Smooth muscle cell (in vitro differentiated cells): ENCODE results near the gene DARS2. TPM values are rescaled to one million over a fixed set of nuclear protein-coding genes. Genes with fewer than 3 reads are reported as not detected.

Experiments
- DNase-seq: peaks from one replicate; lab custom pipeline; 2025; ENCODE audit not compliant: unreplicated experiment; lab: John Stamatoyannopoulos, UW
- H2AFZ ChIP-seq: fragments of 200-600 bp; sonication (generic); 2 replicates; pipeline ENCODE4 v1.6.0; 2016; ENCODE audit warnings: antibody characterized with exemption, low read depth, mild to moderate bottlenecking
- H3F3A ChIP-seq: fragments of 200-600 bp; sonication (generic); 2 replicates; pipeline ENCODE4 v1.6.0; 2017; ENCODE audit warnings: antibody characterized with exemption, low read depth
- H3K27ac ChIP-seq: fragments of 200-600 bp; sonication (generic); 2 replicates; pipeline ENCODE4 v1.5.1; 2016; ENCODE audit warnings: low read depth, mild to moderate bottlenecking
- H3K27me3 ChIP-seq: fragments of 200-600 bp; sonication (generic); 2 replicates; pipeline ENCODE4 v1.6.1; 2016; ENCODE audit warnings: low read depth, mild to moderate bottlenecking
- H3K36me3 ChIP-seq: fragments of 200-600 bp; sonication (generic); 2 replicates; pipeline ENCODE4 v1.5.1; 2016; ENCODE audit warnings: low read depth
- H3K4me1 ChIP-seq: fragments of 200-600 bp; sonication (generic); 2 replicates; pipeline ENCODE4 v1.5.1; 2016; ENCODE audit warnings: low read depth
- H3K4me2 ChIP-seq: fragments of 200-600 bp; sonication (generic); 2 replicates; pipeline ENCODE4 v1.6.0; 2016; ENCODE audit warnings: mild to moderate bottlenecking
- H3K4me3 ChIP-seq: fragments of 200-600 bp; sonication (generic); 2 replicates; pipeline ENCODE4 v1.5.1; 2016; ENCODE audit warnings: mild to moderate bottlenecking
- H3K79me2 ChIP-seq: fragments of 200-600 bp; sonication (generic); 2 replicates; pipeline ENCODE4 v1.6.0; 2016; ENCODE audit warnings: low read depth, mild to moderate bottlenecking
- H3K9ac ChIP-seq: fragments of 200-600 bp; sonication (generic); 2 replicates; pipeline ENCODE4 v1.6.0; 2016; ENCODE audit warnings: low read depth
- H3K9me3 ChIP-seq: fragments of 200-600 bp; sonication (generic); replicated peaks from 2 replicates; pipeline ENCODE4 v1.5.1; 2016; ENCODE audit warnings: low read depth
- H4K20me1 ChIP-seq: fragments of 200-600 bp; sonication (generic); 2 replicates; pipeline ENCODE4 v1.6.0; 2016; ENCODE audit warnings: low read depth
- WGBS: methylation state at CpG from one replicate; pipeline ENCODE4 v1.1.7; 2016; ENCODE audit warnings: low lambda C conversion rate; 5-methylcytosine and 5-hydroxymethylcytosine counted together
- polyA plus RNA-seq: library from polyadenylated mRNA; unstranded; fragments of >200 nt; fragmentation: Nextera tagmentation; extraction: Ambion mirVana; gene quantifications from 2 replicates; pipeline ENCODE4 v1.2.1, GENCODE V29; 2016
- total RNA-seq: library from RNA; depleted of rRNA; stranded (reverse); fragments of >200 nt; gene quantifications from 2 replicates; pipeline ENCODE4 v1.2.3, GENCODE V29; 2014
- TF ChIP-seq, protein P1 (sequence below): fragments of 200-600 bp; sonication (generic); IDR thresholded peaks from 2 replicates; pipeline ENCODE4 v1.5.1; 2017; ENCODE audit warnings: borderline replicate concordance, mild to moderate bottlenecking, antibody characterized with exemption; ENCODE audit not compliant: insufficient read depth, poor library complexity, severe bottlenecking

DARS2 gene
- total and polyA plus RNA-seq, 2 experiments from 2014 or later = 10.1 to 19.3 TPM

DNA sequence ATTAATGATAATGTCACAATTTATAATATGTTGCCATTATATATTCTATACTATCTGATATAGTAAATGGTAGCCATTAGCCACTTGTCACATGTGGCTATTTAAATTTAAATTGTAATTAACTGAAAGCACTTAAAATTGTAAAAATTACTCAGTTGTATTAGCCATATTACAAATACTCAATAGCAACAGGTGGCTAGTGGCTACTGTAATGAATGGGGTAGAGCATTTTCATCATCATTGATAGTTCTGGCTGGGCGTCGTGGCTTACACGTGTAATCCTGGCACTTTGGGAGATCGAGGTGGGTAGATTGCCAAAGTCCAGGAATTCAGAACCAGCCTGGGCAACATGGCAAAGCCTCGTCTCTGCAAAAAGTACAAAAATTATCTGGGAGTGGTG lies 60.2 kb downstream of the DARS2 start:
- Histone ChIP-seq H3K27me3 (no peaks in the 10 kb centered on the region), H3K9me3 (no peaks in the 10 kb centered on the region), H3F3A (no peaks in the 10 kb centered on the region), H3K4me1 (no peaks in the 10 kb centered on the region), H3K79me2 (no peaks in the 10 kb centered on the region), H2AFZ (no peak overlapping the region), H3K4me2 (no peak overlapping the region), H3K36me3 (peaks cover 9% of the 10 kb centered on the region), H3K4me3 (no peak overlapping the region), H3K9ac (no peak overlapping the region), H3K27ac (no peak overlapping the region), H4K20me1 (peaks cover 3% of the 10 kb centered on the region)
- no peak for DNase-seq
- TF ChIP-seq, protein P1, sequence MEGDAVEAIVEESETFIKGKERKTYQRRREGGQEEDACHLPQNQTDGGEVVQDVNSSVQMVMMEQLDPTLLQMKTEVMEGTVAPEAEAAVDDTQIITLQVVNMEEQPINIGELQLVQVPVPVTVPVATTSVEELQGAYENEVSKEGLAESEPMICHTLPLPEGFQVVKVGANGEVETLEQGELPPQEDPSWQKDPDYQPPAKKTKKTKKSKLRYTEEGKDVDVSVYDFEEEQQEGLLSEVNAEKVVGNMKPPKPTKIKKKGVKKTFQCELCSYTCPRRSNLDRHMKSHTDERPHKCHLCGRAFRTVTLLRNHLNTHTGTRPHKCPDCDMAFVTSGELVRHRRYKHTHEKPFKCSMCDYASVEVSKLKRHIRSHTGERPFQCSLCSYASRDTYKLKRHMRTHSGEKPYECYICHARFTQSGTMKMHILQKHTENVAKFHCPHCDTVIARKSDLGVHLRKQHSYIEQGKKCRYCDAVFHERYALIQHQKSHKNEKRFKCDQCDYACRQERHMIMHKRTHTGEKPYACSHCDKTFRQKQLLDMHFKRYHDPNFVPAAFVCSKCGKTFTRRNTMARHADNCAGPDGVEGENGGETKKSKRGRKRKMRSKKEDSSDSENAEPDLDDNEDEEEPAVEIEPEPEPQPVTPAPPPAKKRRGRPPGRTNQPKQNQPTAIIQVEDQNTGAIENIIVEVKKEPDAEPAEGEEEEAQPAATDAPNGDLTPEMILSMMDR = no peak
- WGBS = 97% methylated on average over 5 of the region's 5 CpGs

DNA sequence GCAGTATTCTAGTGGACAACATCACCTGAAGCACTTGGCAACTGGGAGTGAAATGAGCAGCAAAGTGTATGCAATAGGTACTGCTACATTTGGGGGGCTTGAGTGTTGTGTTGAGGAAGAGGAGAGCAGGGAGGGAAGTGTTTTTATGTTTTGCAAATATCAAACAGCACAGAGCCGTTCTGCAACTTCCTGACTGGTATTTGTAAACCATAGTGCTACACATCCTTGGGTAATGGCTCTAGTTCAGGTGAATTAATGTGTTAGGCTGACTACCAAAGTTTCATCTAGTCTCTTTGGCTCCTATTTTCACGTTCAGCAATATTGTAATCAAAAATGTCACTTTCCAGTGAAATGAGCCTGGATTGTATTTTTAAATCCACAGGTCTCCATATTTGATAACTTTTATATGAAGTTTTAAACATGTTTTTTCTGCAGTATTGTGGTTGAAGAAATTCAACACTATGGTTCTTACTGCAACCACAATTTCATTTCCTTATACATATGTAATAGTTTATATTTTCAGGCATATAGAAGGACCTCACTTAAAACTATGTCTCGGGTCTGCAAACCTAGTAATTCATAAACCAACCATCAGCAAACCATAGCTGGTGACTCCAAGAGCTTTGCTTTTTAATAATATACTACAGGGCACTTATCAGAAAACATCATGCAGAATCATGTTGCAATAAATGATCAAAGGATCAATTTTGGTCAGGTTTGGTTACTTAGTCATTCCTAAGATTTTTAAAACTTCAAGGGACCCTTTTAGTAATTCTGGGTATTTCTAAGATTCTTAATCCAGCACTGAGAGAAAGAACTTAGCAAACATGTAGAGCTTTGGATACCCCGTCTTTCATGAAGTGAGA lies 62.5 kb downstream of the DARS2 start:
- no peak overlapping the region for H3K27ac ChIP-seq
- no peaks in the 10 kb centered on the region for H3K4me1 ChIP-seq
- H3K4me2 ChIP-seq = no peak overlapping the region
- H3K79me2 ChIP-seq = no peaks in the 10 kb centered on the region
- no peak for DNase-seq
- no peaks in the 10 kb centered on the region for H3K9me3 ChIP-seq
- H2AFZ ChIP-seq = no peak overlapping the region
- H4K20me1 ChIP-seq = peaks cover 7% of the 10 kb centered on the region
- H3K27me3 ChIP-seq = no peaks in the 10 kb centered on the region
- 95% methylated on average over 4 of the region's 4 CpGs for WGBS
- peaks cover 9% of the 10 kb centered on the region for H3K36me3 ChIP-seq
- TF ChIP-seq, protein P1 = no peak
- no peak overlapping the region for H3K4me3 ChIP-seq
- no peak overlapping the region for H3K9ac ChIP-seq
- H3F3A ChIP-seq = no peaks in the 10 kb centered on the region

DNA sequence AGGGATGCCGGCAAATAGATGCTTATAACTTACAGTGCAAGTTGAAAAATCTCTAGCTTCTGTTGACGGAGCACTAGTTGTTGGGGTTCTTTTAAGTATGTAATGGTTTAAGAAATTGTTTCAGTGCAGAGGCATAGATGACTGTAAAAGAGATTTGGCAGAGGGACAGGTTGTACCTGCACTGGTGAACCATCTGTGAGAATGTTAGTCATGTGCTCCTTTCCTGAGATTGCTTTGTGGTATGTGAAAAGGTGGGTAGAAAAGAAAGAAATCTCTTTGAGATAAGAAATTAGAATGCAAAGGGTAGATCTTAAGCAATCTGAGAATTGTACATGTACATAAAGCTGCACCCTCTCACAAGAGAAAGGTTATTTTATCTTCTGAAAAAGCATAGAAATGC lies 63.2 kb downstream of the DARS2 start:
- no peak for DNase-seq
- 99% methylated on average over 2 of the region's 2 CpGs for WGBS

More for the DNA sequence above, 63.2 kb downstream of the DARS2 start:
- Histone ChIP-seq H3K36me3 (peaks cover 9% of the 10 kb centered on the region), H3F3A (no peaks in the 10 kb centered on the region), H3K27me3 (no peaks in the 10 kb centered on the region), H4K20me1 (peaks cover 7% of the 10 kb centered on the region), H2AFZ (no peak overlapping the region), H3K9ac (no peak overlapping the region), H3K9me3 (no peaks in the 10 kb centered on the region), H3K4me3 (no peak overlapping the region), H3K4me1 (no peaks in the 10 kb centered on the region), H3K27ac (no peak overlapping the region), H3K79me2 (no peaks in the 10 kb centered on the region), H3K4me2 (no peak overlapping the region)
- TF ChIP-seq, protein P1 = no peak
